GM23338 (cell line): ENCODE data around the gene BEGAIN.

Experiments
- CTCF ChIP-seq, 2 experiments: fragments of 200-600 bp in 1 of 2; sonication (generic) in 1 of 2; conservative IDR thresholded peaks; 2 replicates each; pipeline versions ENCODE4 v1.5.1 to v1.6.1; 2016 to 2017; ENCODE audit warnings: antibody characterized with exemption in 2 of 2, low read depth in 2 of 2, mild to moderate bottlenecking in 2 of 2, moderate library complexity in 1 of 2
- EZH2phosphoT487 ChIP-seq: fragments of 200-600 bp; sonication (generic); IDR thresholded peaks from one replicate; pipeline ENCODE4 v1.8.1; 2018; ENCODE audit warnings: antibody characterized with exemption; ENCODE audit not compliant: unreplicated experiment
- JUNB ChIP-seq: IDR thresholded peaks from one replicate; pipeline ENCODE4 v1.6.1; 2016; ENCODE audit warnings: antibody characterized with exemption; ENCODE audit not compliant: unreplicated experiment
- POLR2AphosphoS5 ChIP-seq: IDR thresholded peaks from 2 replicates; pipeline ENCODE4 v1.6.1; 2016; ENCODE audit warnings: antibody characterized with exemption, low read depth

- TF ChIP-seq CTCF (conservative IDR thresholded peaks at IDR 0.05; ENCODE audit: low read depth in 2 of 2) (no peak), POLR2AphosphoS5 (no peak), EZH2phosphoT487 (no peak), JUNB (no peak)
Observed at GRCh38 chr14:100562751-100563150, 24.5 kb downstream of the BEGAIN start.
